LNCaP clone FGC (cell line): ENCODE data around the gene SLC24A4.
"Not testable (repeated sequence)": the region's sequence is repeated elsewhere in the genome, so short reads cannot be mapped to it uniquely, and the experiment has no call there.

Source experiments
- DNase-seq: peaks from one replicate; pipeline ENCODE4 v3.0.0-alpha.2; 2011; ENCODE audit warnings: low read depth
- H3K4me3 ChIP-seq: 2 replicates; pipeline ENCODE4 v1.5.1; 2011; ENCODE audit warnings: mild to moderate bottlenecking, low read depth, low read length, control low read depth
- CTCF ChIP-seq: IDR thresholded peaks from 2 replicates; pipeline ENCODE4 v1.5.1; 2012; ENCODE audit warnings: mild to moderate bottlenecking; ENCODE audit not compliant: control insufficient read depth, insufficient read depth; ENCODE audit errors: extremely low read depth

The SLC24A4 gene

GRCh38 chr14:92397953-92398564 is 75.1 kb downstream of the SLC24A4 start:
- no peak for DNase-seq
- no peak for TF ChIP-seq CTCF
- no peak overlapping the region for H3K4me3 ChIP-seq

DNA sequence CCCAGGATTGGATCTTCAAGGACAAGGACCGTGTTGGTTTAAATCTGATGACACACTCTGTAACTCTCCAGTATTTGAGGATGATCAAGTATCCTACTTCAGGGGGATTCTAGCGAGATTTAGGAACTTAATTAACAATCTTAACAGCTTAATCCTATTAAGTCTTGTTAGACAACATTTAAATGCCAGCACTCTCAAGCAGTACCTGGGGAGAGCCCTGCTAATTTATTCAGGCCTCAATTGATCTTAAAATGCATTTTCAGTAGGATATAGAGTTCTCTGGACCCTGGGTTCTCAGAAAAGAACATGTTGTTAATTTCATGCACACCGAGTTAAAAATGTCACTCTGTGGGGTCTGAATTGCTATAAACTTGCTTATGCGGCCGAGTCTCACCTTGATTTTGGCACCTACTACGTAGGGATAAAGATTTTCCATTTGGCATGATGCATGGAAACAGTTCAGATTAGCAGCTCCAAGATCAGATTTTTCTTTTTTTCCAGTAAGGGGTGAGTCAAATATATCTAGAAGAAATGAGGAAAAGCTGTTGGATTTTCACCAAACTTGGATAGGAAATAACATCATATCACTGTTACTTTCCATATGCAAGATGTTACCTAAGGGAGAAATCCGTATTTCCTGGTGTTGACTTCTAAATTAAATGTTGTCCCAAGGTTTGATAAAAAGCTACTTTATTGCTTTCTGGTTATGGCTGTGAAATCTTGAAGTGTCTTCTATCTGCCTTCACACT is 76.1 kb downstream of the SLC24A4 start:
- no peak for TF ChIP-seq CTCF
- DNase-seq = no peak
- no peak overlapping the region for H3K4me3 ChIP-seq

GRCh38 chr14:92400579-92401444 is 77.8 kb downstream of the SLC24A4 start:
- no peak for TF ChIP-seq CTCF
- H3K4me3 ChIP-seq = no peak overlapping the region
- no peak for DNase-seq

DNA sequence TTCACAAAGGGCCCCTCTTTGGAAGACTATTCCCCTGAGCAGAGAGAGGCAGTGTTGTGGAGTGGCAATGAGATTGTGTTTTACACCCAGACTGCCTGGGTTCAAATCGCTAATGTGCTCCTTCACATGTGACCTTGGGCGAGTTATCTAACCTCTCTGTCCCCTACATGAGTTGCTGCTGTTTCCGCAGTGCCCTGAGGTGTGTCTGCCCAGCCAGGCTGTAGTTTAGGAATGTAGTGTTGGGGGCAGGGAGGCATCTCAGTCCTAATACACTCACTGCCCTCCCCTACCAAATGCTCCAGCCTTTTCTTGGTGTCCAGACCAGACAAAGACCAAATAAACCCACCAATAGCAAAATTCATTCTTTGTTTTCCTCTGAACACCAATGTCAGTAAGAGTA is 78.6 kb downstream of the SLC24A4 start:
- DNase-seq = no peak
- no peak overlapping the region for H3K4me3 ChIP-seq
- no peak for TF ChIP-seq CTCF

DNA sequence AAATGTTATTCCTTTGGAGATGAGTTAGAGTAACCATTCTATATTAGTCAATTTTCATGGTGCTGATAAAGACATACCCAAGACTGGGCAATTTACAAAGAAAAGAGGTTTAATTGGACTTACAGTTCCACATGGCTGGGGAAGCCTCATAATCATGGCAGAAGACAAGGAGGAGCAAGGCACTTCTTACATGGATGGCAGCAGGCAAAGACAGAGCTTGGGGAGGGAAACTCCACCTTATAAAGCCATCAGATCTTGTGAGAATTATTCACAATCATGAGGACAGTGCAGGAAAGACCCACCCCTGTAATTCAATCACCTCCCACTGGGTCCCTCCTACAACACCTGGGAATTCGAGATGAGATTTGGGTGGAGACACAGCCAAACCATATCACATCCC is 79.5 kb downstream of the SLC24A4 start:
- not testable (repeated sequence) for DNase-seq, H3K4me3 ChIP-seq

GRCh38 chr14:92404018-92404417 is 81.1 kb downstream of the SLC24A4 start:
- no peak overlapping the region for H3K4me3 ChIP-seq
- no peak for TF ChIP-seq CTCF
- DNase-seq = no peak

- TF ChIP-seq CTCF = no peak
- H3K4me3 ChIP-seq = no peak overlapping the region
- DNase-seq = peak; percentile 10
Observed at GRCh38 chr14:92404421-92404820, 81.5 kb downstream of the SLC24A4 start.
